K562 (cell line): ENCODE measurements around the gene ZNF618. TPM values are rescaled to one million over a fixed set of nuclear protein-coding genes. Genes with fewer than 3 reads are reported as not detected.

Experiments
- ATAC-seq: fragments of 200-7000 bp; cut with Tn5 transposase; 3 replicates; pipeline ENCODE4 v1.9.1; 2020; ENCODE audit warnings: moderate library complexity
- BruUV-seq: library from RNA; stranded (reverse); fragments of 400-500 nt; replicated peaks from 2 replicates; lab custom pipeline; 2021; lab: Mats Ljungman, UMichigan
- CTCF ChIA-PET: fragments of 300-600 bp; formaldehyde crosslinking; extraction: SDS; loops from one replicate; lab custom pipeline; 2021; ENCODE audit warnings: low intra/inter-chr PET ratio; lab: Yijun Ruan, JAX
- POLR2A ChIA-PET: fragments of 300-600, 350-650 bp; sonication (Branson Sonifier 250); formaldehyde crosslinking; extraction: SDS; loops from one replicate; lab custom pipeline; 2021; ENCODE audit warnings: antibody characterized with exemption, inconsistent platforms; lab: Yijun Ruan, JAX
- DNase-seq, 4 experiments: peaks; one replicate each; pipeline versions ENCODE4 v3.0.0 to v3.0.0-alpha.2; 2011 to 2018; ENCODE audit warnings: low spot score in 3 of 4, mixed read lengths in 3 of 4; ENCODE audit errors: extremely low read depth in 1 of 4
- FAIRE-seq: peaks from 2 replicates; lab custom pipeline; 2011; peaks lifted over from hg19 to GRCh38; lab: Jason Lieb, UNC
- H2AFZ ChIP-seq: 2 replicates; pipeline ENCODE4 v1.6.0; 2011; ENCODE audit warnings: low read depth, low read length, control low read depth, inconsistent platforms
- H3K27ac ChIP-seq: fragments of 200-600 bp; 3 replicates; pipeline ENCODE4 v1.8.0; 2011; ENCODE audit warnings: low read depth, mild to moderate bottlenecking, control low read depth, inconsistent platforms, low read length, moderate library complexity, mixed read lengths; ENCODE audit errors: extremely low read depth
- H3K27me3 ChIP-seq, 2 experiments: fragments of 300-600 bp in 1 of 2; 2 replicates in 1 of 2; 3 replicates in 1 of 2; pipeline versions ENCODE4 v1.6.0 to v1.8.0; 2011; ENCODE audit warnings: inconsistent platforms in 2 of 2, low read length in 2 of 2, mild to moderate bottlenecking in 1 of 2, mixed read lengths in 1 of 2, moderate library complexity in 1 of 2; ENCODE audit not compliant: control insufficient read depth in 2 of 2, insufficient read depth in 2 of 2
- H3K36me3 ChIP-seq: fragments of 300-600 bp; 3 replicates; pipeline ENCODE4 v1.8.0; 2011; ENCODE audit warnings: mild to moderate bottlenecking, low read length, inconsistent platforms; ENCODE audit not compliant: control insufficient read depth, insufficient read depth
- H3K4me1 ChIP-seq, 2 experiments: fragments of 200-600 bp in 1 of 2; replicated peaks in 1 of 2; 2 replicates in 1 of 2; 3 replicates in 1 of 2; pipeline versions ENCODE4 v1.5.1 to v1.8.0; 2011; ENCODE audit warnings: inconsistent platforms in 2 of 2, low read length in 2 of 2, mild to moderate bottlenecking in 1 of 2, mixed read lengths in 1 of 2, moderate library complexity in 1 of 2; ENCODE audit not compliant: control insufficient read depth in 2 of 2, insufficient read depth in 2 of 2
- H3K4me2 ChIP-seq: 2 replicates; pipeline ENCODE4 v1.6.1; 2011; ENCODE audit warnings: low read length, control low read depth, inconsistent platforms, mixed read lengths; ENCODE audit not compliant: insufficient read depth
- H3K4me3 ChIP-seq: fragments of 200-600 bp; sonication (generic), shearing (Covaris generic); 2 replicates; pipeline ENCODE4 v1.5.1; 2016; ENCODE audit warnings: control low read depth, inconsistent platforms
- H3K79me2 ChIP-seq: fragments of 200-600 bp; 3 replicates; pipeline ENCODE4 v1.8.0; 2011; ENCODE audit warnings: low read length, inconsistent platforms; ENCODE audit not compliant: control insufficient read depth, insufficient read depth
- H3K9ac ChIP-seq, 2 experiments: 2 replicates each; pipeline versions ENCODE4 v1.6.0 to v1.6.1; 2011; ENCODE audit warnings: low read depth in 2 of 2, low read length in 2 of 2, control low read depth in 1 of 2, inconsistent platforms in 1 of 2, mild to moderate bottlenecking in 1 of 2, mixed read lengths in 1 of 2; ENCODE audit not compliant: insufficient read depth in 1 of 2
- H3K9me1 ChIP-seq: one replicate; pipeline ENCODE4 v1.6.0; 2011; ENCODE audit warnings: inconsistent platforms, mild to moderate bottlenecking, low read length, moderate library complexity; ENCODE audit not compliant: control insufficient read depth, insufficient read depth
- H3K9me3 ChIP-seq: replicated peaks from 2 replicates; pipeline ENCODE4 v1.5.1; 2011; ENCODE audit warnings: low read depth, low read length, inconsistent platforms; ENCODE audit not compliant: control insufficient read depth, insufficient read depth
- H4K20me1 ChIP-seq: replicated peaks from 2 replicates; pipeline ENCODE4 v1.6.1; 2011; ENCODE audit warnings: low read length, inconsistent platforms, mixed read lengths; ENCODE audit not compliant: control insufficient read depth, insufficient read depth
- MAFK ChIP-seq: IDR thresholded peaks from 2 replicates; pipeline ENCODE4 v1.6.1; 2011; ENCODE audit warnings: low read length, improper control_type of control experiment
- MYC ChIP-seq, 2 experiments: fragments of 250-450 bp in 1 of 2; sonication (Bioruptor Pico) in 1 of 2; IDR thresholded peaks; 2 replicates each; pipeline versions ENCODE4 v1.5.1 to v1.6.1; 2012 to 2021; ENCODE audit warnings: low read depth in 2 of 2, borderline replicate concordance in 1 of 2, improper control_type of control experiment in 1 of 2, low read length in 1 of 2, mild to moderate bottlenecking in 1 of 2, moderate library complexity in 1 of 2
- NCOA4 ChIP-seq: fragments of 450-650 bp; IDR thresholded peaks from 2 replicates; pipeline ENCODE4 v1.6.1; 2018; ENCODE audit warnings: mild to moderate bottlenecking; ENCODE audit not compliant: partially characterized antibody
- POLR2AphosphoS5 ChIP-seq: IDR thresholded peaks from 2 replicates; pipeline ENCODE4 v1.6.1; 2011; ENCODE audit warnings: mild to moderate bottlenecking, low read depth, low read length, moderate library complexity; ENCODE audit not compliant: control insufficient read depth, insufficient read depth
- RFX1 ChIP-seq: fragments of 450-650 bp; IDR thresholded peaks from 2 replicates; pipeline ENCODE4 v1.6.1; 2016; ENCODE audit warnings: mild to moderate bottlenecking, moderate library complexity
- RFX7 ChIP-seq: fragments of 250-450 bp; sonication (Bioruptor Pico); IDR thresholded peaks from 2 replicates; pipeline ENCODE4 v1.5.1; 2021; ENCODE audit warnings: mild to moderate bottlenecking
- SFPQ ChIP-seq: fragments of 200-400 bp; formaldehyde crosslinking; IDR thresholded peaks from 2 replicates; pipeline ENCODE4 v1.6.1; 2017; ENCODE audit warnings: mild to moderate bottlenecking, low read depth, low read length, moderate library complexity
- WGBS: fragments of 100-300 bp; shearing (Covaris generic); methylation state at CpG from one replicate; pipeline ENCODE4 v1.1.6; 2016; ENCODE audit warnings: low coverage, mixed read lengths; ENCODE audit not compliant: insufficient coverage; ENCODE audit errors: missing lambda C conversion rate; 5-methylcytosine and 5-hydroxymethylcytosine counted together
- in situ Hi-C: fragments of 300-500 bp; cut with MboI; formaldehyde crosslinking; loops from 4 replicates; pipeline ENCODE4 v1.15.0; 2018; ENCODE audit warnings: inconsistent platforms, mixed read lengths
- intact Hi-C: fragments of 100-400 bp; cut with micrococcal nuclease; formaldehyde crosslinking; loops from 2 replicates; pipeline ENCODE4 v1.14.2; 2022
- polyA plus RNA-seq, 8 experiments: library from polyadenylated mRNA; depleted of rRNA in 4 of 8; stranded (reverse) in 5 of 8; unstranded in 3 of 8; fragments of >200 nt; fragmentation: Nextera tagmentation in 2 of 8; fragmentation: Illumina TruSeq in 1 of 8; extraction: Ambion mirVana in 2 of 8; extraction: Trizol in 1 of 8; gene quantifications; 2 replicates each; pipeline versions ENCODE4 v1.2.1 to v1.2.3, GENCODE V29; 2011 to 2014; ENCODE audit warnings: inconsistent platforms in 1 of 8, missing spikeins in 1 of 8
- total RNA-seq, 7 experiments: library from RNA; depleted of rRNA in 6 of 7; stranded (reverse); fragments of >200 nt in 6 of 7; fragmentation: Illumina TruSeq in 2 of 7; extraction: Trizol in 2 of 7; gene quantifications; 2 replicates each; pipeline versions ENCODE4 v1.2.1 to v1.2.3, GENCODE V29; 2011 to 2021; ENCODE audit warnings: low replicate concordance in 1 of 7
- TF ChIP-seq, protein P1 (sequence below): fragments of 450-650 bp; IDR thresholded peaks from 2 replicates; pipeline ENCODE4 v1.6.1; 2017; ENCODE audit warnings: antibody characterized with exemption

Gene ZNF618
- total and polyA plus RNA-seq, 9 of the 15 experiments (the other 6 are each of a cell fraction or from before 2014, with no cell fraction given): 0.08 to 13.7 (median 3.4) TPM

GRCh38 chr9:113919871-113920270, 43.8 kb downstream of the ZNF618 start:
- H3K79me2 ChIP-seq: no peaks in the 10 kb centered on the region
- H3K9me3 ChIP-seq: no peaks in the 10 kb centered on the region
- no peak for TF ChIP-seq MYC (IDR thresholded peaks at IDR 0.05; ENCODE audit: low read depth, low read length)
- no peak for TF ChIP-seq MYC (CRISPR knock-in tag; IDR thresholded peaks at IDR 0.05; ENCODE audit: borderline replicate concordance, low read depth)
- peak; percentile 61 for TF ChIP-seq RFX1
- BruUV-seq: no TSS peak
- no peak overlapping the region for H3K9ac ChIP-seq
- DNase-seq (no peak), ATAC-seq (no peak), FAIRE-seq (no peak)
- H2AFZ ChIP-seq: no peak overlapping the region
- no peaks in the 10 kb centered on the region for H3K4me1 ChIP-seq
- H3K36me3 ChIP-seq: no peaks in the 10 kb centered on the region
- intact Hi-C loops: loop anchor here (2.0 kb wide), 1 partner anchor 13 kb away; no protein-coding TSS in a partner anchor
- H3K27ac ChIP-seq: no peak overlapping the region
- WGBS: 37% methylated on average over 5 of the region's 5 CpGs
- ChIA-PET POLR2A (interaction anchor here (0.8 kb wide), 1 partner anchor 17 kb away, joined by 3 read pairs; no protein-coding TSS in a partner anchor), CTCF (no interaction called here)
- H3K4me2 ChIP-seq: no peak overlapping the region
- no peaks in the 10 kb centered on the region for H3K9me1 ChIP-seq
- H4K20me1 ChIP-seq: peaks cover 4% of the 10 kb centered on the region; the same call in 1 of the 2 replicates
- no peak overlapping the region for H3K4me3 ChIP-seq
- in situ Hi-C loops: loop anchor here (5.0 kb wide), 1 partner anchor 38 kb away; no protein-coding TSS in a partner anchor
- H3K27me3 ChIP-seq: no peaks in the 10 kb centered on the region

GRCh38 chr9:113920872-113921271, 44.8 kb downstream of the ZNF618 start:
- Histone ChIP-seq H3K4me2 (no peak overlapping the region), H3K36me3 (no peaks in the 10 kb centered on the region), H3K9me1 (no peaks in the 10 kb centered on the region), H3K9ac (no peak overlapping the region), H3K4me1 (no peaks in the 10 kb centered on the region), H3K79me2 (no peaks in the 10 kb centered on the region), H3K27me3 (no peaks in the 10 kb centered on the region), H2AFZ (no peak overlapping the region), H3K27ac (no peak overlapping the region), H4K20me1 (0 out of 2 replicates have a peak, but pooled peaks cover 4% of the 10 kb centered on the region), H3K9me3 (no peaks in the 10 kb centered on the region), H3K4me3 (no peak overlapping the region)
- ChIA-PET POLR2A (no interaction called here), CTCF (no interaction called here)
- intact Hi-C loops: no loop called here
- FAIRE-seq (no peak), ATAC-seq (no peak), DNase-seq (no peak)
- no TSS peak for BruUV-seq
- in situ Hi-C loops: loop anchor here (5.0 kb wide), 1 partner anchor 39 kb away; no protein-coding TSS in a partner anchor
- whole genome bisulfite sequencing: 39% methylated on average over 3 of the region's 3 CpGs
- TF ChIP-seq POLR2AphosphoS5: no peak
- no peak for TF ChIP-seq MAFK
- TF ChIP-seq RFX7 (CRISPR knock-in tag): no peak
- TF ChIP-seq NCOA4: no peak
- TF ChIP-seq, protein P1, sequence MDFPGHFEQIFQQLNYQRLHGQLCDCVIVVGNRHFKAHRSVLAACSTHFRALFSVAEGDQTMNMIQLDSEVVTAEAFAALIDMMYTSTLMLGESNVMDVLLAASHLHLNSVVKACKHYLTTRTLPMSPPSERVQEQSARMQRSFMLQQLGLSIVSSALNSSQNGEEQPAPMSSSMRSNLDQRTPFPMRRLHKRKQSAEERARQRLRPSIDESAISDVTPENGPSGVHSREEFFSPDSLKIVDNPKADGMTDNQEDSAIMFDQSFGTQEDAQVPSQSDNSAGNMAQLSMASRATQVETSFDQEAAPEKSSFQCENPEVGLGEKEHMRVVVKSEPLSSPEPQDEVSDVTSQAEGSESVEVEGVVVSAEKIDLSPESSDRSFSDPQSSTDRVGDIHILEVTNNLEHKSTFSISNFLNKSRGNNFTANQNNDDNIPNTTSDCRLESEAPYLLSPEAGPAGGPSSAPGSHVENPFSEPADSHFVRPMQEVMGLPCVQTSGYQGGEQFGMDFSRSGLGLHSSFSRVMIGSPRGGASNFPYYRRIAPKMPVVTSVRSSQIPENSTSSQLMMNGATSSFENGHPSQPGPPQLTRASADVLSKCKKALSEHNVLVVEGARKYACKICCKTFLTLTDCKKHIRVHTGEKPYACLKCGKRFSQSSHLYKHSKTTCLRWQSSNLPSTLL: no peak
- no peak for TF ChIP-seq SFPQ
